HG02884 (cell line): ENCODE measurements around the gene GFRA3.
"Not testable (repeated sequence)": the region's sequence is repeated elsewhere in the genome, so short reads cannot be mapped to it uniquely, and the experiment has no call there.

ENCODE experiments used
- ATAC-seq: cut with Tn5 transposase; IDR thresholded peaks from one replicate; pipeline ENCODE4 v1.9.1; 2021; ENCODE audit warnings: mild to moderate bottlenecking, moderate library complexity; ENCODE audit not compliant: unreplicated experiment

The GFRA3 gene

DNA sequence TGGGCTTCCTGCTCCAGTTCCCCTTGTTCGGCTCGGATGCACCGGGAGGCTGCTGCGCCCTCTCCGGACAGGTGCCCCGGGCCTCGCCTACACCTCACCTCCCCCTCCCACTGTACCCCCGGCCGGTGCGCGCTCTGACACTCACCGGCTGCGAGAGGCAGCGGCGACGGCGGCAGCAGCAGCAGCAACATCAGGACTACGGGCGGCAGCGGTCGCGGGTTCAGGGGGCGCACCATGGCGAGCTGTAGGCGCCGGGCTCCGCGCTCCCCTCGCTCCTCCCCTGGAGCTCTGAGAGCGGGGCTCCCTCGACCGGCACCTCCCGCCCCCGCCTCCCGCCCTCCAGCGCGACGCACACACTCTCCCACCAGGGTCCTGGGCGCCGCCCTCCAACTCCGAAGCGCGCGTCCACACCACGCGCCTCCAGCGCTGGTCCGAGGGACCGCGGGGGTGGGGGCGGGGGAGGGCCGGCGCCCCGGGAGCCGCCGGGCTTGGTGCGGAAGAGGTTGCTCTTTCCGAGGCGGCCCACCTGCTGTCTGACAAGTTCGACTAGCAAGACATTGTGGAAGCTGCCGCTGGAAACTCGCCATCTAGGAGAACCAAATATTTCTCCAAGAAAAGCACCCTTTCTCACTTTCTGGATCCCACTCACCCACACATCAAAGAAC lies at the start of gene GFRA3:
Gene GFRA3, minus strand, starts transcription at position 433 of the 665 bp plus-strand sequence. Its CDS starts 197 bp downstream, at position 236.
- ATAC-seq = no peak

DNA sequence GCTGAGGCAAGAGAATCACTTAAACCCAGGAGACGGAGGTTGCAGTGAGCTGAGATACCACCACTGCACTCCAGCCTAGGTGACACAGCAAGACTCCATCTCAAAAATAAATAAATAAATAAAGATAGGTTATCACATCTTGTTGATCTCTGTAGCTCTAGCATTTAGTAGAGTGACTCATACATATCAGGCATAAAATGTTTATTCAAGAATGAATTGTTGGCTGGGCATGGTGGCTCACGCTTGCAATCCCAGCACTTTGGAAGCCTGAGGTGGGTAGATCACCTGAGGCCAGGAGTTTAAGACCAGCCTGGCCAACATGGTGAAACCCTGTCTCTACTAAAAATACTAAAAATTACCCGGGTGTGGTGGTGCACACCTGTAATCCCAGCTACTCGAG lies 43.8 kb upstream of the GFRA3 start:
- not testable (repeated sequence) for ATAC-seq

DNA sequence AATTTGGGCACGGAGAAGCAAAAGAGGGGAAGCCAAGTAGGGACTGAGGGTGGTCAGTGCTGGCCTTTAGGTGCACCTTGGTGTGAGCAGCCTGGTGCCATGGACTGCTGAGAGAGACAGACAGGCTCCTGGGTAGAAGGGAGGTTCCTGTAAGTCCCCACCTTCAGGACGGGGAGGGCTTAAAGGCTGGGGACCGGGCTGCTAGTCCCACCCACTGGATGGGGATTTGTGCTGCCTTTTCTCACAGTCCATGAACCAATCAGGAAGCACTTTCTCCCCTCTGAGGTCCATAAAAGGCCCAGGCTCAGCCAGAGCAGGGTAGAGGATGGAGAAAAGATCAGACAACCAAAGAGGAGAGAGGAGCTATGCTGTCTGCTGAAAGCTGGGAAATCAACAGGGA lies 41.9 kb upstream of the GFRA3 start:
- no peak for ATAC-seq

GRCh38 chr5:138315751-138316278 lies 41.4 kb upstream of the GFRA3 start:
- ATAC-seq = no peak

DNA sequence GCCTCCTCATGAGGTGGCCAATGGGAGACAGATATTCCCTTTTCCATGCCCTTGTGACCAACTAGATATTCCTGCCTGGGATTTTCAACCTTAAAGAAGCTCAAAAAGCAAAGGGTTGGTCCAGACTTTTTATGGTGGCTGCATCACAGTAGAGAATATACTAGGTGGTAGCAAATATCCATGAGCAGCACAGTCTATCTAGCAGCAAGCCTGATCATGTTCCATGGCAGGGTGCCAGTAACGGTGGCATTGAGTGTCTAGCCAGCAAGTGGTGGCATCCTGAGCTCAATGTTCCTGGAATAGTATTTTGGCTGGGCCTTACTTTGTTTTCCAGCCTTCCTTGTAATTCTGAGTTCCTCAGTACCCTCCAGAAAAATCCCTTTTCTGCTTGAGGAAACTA lies 31.4 kb upstream of the GFRA3 start:
- ATAC-seq = no peak

DNA sequence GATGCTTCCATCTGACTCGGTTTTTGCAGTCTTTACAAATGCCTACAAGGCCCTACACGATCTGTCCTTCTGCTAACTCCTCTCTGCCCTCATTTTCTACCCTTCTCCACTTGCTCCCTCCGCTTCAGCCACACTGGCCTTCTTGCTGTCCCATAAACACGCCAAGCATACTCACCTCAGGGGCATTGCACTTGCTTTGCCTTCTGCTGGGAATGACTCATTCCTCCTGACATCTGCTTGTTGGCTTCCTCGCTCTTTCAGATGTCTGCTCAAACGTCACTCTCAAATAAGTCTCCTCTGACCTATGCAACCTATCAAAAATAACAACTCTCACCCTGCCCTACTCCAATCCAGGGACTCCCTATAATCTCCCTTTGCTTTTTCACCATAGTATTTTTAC lies 29.0 kb upstream of the GFRA3 start:
- no peak for ATAC-seq

DNA sequence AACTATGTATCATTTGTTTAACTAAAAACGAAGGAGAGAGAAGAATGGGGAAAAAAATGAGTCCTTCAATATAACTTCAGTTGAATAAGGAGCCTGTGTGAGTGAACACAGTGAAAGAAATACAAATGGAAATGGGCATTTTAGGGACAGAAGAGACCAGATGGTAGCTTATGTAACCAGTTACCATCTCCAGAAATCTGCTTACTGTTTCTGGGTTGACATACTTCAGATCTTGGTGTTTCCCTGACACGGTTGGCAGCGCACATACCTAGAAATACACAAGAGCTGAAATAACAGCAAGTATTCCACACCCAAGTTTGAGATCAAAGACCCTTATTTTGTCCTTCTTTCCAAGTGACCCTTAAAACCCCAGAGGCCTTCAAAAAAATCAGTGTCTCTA lies 14.9 kb upstream of the GFRA3 start:
- ATAC-seq = no peak

GRCh38 chr5:138287246-138287645 lies 12.8 kb upstream of the GFRA3 start:
- ATAC-seq = no peak

- ATAC-seq = no peak
These were observed 8.7 kb upstream of the GFRA3 start for GRCh38 chr5:138282920-138283742.

DNA sequence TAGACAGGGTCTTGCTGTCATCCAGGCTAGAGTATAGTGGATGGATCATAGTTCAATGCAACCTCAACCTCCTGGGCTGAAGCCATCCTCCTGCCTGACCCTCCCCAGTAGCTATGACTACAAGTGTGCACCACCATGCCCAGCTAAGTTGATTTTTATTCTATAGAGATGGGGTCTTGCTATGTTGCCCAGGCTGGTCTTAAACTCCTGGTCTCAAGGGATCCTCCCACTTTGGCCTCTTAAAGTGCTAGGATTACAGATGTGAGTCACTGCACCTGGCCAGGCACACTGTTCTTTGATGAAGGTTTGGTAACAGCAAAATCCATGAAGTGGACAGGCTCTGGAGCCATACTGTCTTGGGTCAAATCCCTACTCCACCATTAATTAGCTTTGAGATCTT lies 6.5 kb upstream of the GFRA3 start:
- no peak for ATAC-seq

DNA sequence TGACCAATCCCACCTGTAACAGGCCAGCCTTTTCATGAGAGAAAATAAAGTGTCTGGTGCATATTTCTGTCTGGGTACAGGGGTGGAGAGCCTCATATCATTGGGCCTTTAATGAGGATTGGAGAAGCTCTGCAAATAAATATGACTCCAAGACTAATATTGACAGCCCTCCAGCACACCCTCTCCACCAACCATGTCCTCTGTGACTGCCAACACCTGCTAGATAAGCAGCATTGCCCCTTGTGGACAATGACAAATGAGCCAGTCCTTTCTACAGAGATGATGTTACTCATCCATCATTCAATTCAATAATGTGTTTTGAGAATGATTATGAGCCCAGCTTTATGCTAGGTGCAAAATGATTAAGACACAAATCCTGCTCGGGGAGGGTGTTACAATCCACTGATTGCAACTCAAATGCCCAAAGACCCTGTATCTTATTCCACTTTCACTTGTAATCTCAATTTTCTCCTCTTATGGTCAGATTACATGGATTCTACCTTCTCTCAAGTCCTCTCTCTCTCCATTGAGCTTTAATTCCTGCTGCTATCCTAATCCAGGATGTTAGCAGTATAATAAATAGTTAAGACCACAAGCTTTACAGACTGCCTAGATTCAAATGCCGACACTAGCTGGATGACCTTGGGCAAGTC lies 2.1 kb upstream of the GFRA3 start:
- ATAC-seq = no peak

- no peak for ATAC-seq
These were observed 1.5 kb upstream of the GFRA3 start for GRCh38 chr5:138275895-138276294.

- ATAC-seq = no peak
These were observed 960 bp upstream of the GFRA3 start for GRCh38 chr5:138275379-138275782.

DNA sequence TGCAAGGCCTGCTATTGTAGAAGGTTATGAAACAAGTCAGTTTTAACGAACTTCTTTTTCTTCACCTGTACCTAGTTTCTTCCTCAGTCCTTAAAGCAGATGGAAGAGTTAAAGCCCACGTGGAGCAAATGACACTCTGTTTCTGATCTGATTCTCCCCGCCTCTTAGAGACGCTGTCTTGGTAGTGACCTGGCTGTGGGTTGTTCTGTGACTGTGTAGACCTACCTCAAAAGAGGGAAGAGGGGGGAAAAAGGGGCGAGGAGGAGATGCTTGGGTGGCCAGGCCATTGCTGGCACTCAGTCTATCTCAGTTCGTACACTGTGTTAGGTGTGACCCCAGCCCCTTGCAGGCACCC lies 610 bp downstream of the GFRA3 start:
- no peak for ATAC-seq

DNA sequence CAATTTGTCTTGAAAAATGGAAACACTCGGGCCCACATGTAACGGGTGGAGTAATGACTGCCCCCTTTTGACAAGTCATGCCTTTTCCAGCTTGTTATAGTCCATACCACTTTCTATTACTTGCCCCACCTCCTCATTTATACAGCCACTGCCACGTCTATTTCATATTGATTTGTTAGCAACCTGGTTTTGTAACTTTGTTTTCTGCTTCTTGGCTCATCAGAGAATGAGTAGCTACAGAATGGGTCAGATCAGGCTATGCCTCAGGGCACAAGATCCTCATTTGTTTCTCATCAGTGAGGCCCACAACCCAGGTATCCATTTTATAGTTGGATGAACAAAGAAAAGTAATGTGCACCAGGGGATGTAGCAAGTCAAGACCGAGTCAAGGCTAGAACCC lies 1.7 kb downstream of the GFRA3 start:
- no peak for ATAC-seq

GRCh38 chr5:138271281-138271680 lies 3.1 kb downstream of the GFRA3 start:
- no peak for ATAC-seq

DNA sequence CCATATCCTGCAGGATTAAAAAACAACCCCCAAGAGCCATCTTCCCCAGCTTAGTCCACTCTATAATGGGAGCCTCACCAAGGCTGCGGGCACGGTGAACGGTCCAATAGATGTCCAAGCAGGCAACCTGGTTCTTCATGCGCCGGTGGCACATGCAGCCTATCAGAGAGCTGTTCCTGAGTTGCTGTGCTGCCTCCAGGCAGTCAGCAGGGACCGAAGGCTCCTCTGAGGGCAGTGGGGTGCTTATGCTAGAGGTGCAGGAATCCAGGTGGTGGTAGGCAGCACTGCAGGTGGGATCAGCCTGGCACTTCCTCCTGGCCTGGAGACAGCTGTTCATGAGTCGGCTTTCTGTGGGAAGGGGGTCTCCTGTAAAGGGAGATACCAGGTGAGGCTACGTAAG lies 10.2 kb downstream of the GFRA3 start:
- ATAC-seq = no peak

DNA sequence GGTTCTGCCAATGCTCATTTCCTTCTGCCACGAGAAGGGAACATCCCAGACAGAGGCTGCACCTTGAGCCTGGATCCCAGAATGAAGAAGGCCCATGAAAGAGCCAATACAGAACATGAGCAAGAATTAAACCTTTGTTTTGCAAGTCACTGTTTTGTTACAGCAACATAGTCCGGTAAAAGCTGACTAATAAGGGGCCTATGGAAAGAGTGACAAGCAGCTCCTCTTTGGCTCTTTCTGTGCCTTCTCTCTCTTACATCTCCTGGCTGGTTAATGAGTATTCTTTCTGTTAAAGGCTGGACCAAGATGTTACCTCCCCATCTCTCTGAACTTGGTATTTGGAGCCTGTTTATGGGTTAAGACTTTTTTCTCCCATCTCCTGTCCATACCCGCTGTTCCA lies 10.8 kb downstream of the GFRA3 start:
- ATAC-seq = no peak

DNA sequence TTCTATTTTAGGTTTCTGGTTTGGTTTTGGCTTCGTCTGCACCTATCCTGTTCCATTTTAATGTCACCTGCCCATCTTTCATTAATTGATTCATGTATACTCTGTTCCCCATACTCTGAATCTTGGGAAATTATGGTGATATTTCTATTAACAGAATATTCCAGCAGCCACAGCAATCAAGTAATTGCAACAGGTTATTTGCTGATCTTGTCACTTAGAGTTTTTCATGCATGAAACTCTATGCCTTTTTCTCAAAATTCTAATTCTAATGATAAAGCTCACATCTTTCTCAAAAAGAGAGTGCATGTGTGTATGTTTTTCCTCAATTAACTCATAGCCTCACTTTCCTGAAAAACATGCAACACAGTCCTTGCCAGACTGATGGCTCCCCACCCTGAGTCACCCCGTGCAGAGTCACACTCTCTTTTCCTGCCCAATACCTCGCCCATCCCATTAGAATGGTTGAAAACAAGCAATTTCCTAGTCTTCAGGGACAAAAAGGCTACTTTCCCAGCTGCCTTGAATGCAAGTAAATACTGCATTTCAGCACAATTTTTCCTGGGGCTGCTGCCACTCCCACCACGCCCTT lies 15.6 kb downstream of the GFRA3 start:
- ATAC-seq = no peak

DNA sequence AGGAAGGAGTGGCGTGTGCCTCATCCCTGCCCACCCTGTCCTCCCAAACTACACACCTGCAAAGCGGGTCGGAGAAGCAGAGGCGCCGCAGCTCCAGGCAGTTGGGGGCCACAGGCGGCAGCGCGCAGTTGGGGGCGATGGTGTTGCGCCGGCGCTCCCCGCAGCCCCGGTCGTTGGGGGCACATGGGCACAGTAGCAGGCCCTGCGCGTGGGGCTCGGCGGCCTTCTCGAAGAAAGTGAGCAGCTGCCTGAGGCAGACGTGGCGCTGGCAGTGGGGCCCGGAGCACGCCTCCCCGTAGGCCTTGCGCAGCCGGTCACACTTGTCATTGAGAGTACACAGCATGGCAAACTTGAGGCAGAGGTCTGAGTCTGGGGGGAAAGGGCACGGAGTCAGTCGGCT lies 16.8 kb downstream of the GFRA3 start:
- ATAC-seq = no peak

DNA sequence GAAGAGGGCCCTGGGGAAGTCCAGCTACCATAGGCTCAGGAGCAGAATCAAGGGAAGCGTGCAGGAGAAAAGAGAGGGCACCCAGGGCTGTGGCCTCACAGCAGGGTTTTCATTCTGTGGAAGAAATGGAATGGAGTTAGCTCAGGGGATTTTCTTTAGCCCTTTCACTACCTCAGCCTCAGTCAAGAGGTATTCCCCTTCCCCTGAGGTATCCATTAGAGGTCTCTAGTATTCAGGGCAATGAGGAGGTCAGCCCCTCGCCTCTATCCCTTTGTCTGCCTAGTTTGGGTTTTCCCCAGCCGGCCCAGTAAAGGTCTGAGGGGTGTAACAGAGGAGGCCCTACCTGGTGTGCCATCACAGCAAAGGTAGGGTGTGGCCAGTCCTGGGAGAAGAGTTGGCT lies 21.5 kb downstream of the GFRA3 start:
- no peak for ATAC-seq
